GM23338 (cell line): Measurements from ENCODE around the gene OR4D5.

ENCODE experiments used
- CTCF ChIP-seq, 2 experiments: fragments of 200-600 bp in 1 of 2; sonication (generic) in 1 of 2; conservative IDR thresholded peaks; 2 replicates each; pipeline versions ENCODE4 v1.5.1 to v1.6.1; 2016 to 2017; ENCODE audit warnings: antibody characterized with exemption in 2 of 2, low read depth in 2 of 2, mild to moderate bottlenecking in 2 of 2, moderate library complexity in 1 of 2
- JUNB ChIP-seq: IDR thresholded peaks from one replicate; pipeline ENCODE4 v1.6.1; 2016; ENCODE audit warnings: antibody characterized with exemption; ENCODE audit not compliant: unreplicated experiment
- ZNF114 ChIP-seq: fragments of 250-450 bp; sonication (Bioruptor Pico); IDR thresholded peaks from 2 replicates; pipeline ENCODE4 v1.5.0; 2020; ENCODE audit warnings: mild to moderate bottlenecking, moderate library complexity
- TF ChIP-seq, protein P1 (sequence below): IDR thresholded peaks from 2 replicates; pipeline ENCODE4 v1.6.1; 2016; ENCODE audit warnings: antibody characterized with exemption

- TF ChIP-seq JUNB (no peak), ZNF114 (no peak), CTCF (conservative IDR thresholded peaks at IDR 0.05; ENCODE audit: low read depth in 2 of 2) (no peak)
- TF ChIP-seq, protein P1, sequence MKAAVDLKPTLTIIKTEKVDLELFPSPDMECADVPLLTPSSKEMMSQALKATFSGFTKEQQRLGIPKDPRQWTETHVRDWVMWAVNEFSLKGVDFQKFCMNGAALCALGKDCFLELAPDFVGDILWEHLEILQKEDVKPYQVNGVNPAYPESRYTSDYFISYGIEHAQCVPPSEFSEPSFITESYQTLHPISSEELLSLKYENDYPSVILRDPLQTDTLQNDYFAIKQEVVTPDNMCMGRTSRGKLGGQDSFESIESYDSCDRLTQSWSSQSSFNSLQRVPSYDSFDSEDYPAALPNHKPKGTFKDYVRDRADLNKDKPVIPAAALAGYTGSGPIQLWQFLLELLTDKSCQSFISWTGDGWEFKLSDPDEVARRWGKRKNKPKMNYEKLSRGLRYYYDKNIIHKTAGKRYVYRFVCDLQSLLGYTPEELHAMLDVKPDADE: no peak
Observed at GRCh38 chr11:123945132-123945531, 5.7 kb downstream of the OR4D5 start.
